Hematopoietic multipotent progenitor cell treated with erythropoietin and hydrocortisone succinate and interleukin-3 and kit ligand, for 17 days (in vitro differentiated cells): ENCODE results near the gene RNF145.
"Not testable (repeated sequence)": the region's sequence is repeated elsewhere in the genome, so short reads cannot be mapped to it uniquely, and the experiment has no call there.

Experiments used
- DNase-seq: peaks from one replicate; pipeline ENCODE4 v3.0.0-alpha.2; 2015; ENCODE audit warnings: low spot score

The RNF145 gene

GRCh38 chr5:159190170-159190569 is 19.2 kb downstream of the RNF145 start:
- DNase-seq, result no peak

GRCh38 chr5:159189310-159189709 is 20.0 kb downstream of the RNF145 start:
- DNase-seq, result no peak

DNA sequence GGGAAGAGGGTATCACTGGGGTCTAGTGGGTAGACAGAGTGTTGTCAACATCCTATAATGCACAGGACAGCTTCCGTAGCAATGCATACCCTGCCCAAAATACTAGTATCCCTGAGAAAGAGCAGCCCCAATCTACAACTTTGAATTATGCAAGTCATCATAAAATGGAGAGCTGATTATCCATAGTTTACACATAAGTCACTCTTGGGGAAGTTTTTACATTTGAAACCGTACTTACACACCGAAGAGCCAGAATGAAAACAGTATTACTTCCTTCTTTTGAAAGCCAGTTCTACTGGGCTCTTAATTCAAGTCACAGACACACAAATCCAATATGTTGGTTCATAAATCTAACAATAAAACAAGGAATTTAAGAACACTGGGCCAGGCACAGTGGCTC is 21.6 kb downstream of the RNF145 start:
- no peak for DNase-seq

DNA sequence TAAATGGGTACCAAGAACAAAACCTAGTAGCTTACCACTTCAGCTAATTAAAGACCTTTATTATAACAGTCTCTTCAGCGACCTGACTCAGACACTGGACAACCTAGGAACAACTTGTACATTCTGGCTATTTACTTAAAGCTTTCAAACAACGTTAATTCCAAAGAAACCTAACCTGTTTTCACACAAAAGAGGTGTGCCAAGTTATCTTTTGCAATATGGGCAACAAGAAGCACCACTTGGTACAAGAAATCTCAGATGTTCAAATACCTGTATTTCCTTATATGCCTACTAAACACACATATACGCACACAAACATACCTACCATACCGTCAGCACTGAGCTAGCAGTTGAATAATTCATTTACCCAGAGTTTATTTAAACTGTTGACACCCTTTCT is 23.0 kb downstream of the RNF145 start:
- DNase-seq, result no peak

DNA sequence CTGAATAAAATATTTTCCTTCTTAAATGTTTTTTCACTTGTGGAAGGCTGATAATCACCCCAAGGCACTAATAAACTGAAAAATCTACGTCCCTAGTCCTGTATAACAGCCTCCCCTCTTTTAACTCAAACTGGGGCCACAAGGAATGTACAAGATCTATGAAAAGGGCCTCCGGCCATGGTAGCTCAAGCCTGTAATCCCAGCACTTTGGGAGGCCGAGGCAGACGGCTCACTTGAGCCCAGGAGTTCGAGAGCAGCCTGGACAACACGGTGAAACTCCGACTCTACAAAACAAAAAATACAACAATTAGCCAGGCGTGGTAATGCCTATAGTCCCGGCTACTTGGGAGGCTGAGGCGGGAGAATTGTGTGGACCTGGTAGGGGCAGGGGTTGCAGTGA is 23.6 kb downstream of the RNF145 start:
- no peak for DNase-seq

GRCh38 chr5:159184858-159185381 is 24.4 kb downstream of the RNF145 start:
- DNase-seq, result peak; percentile 28

- DNase-seq, result no peak
These were observed 25.1 kb downstream of the RNF145 start for GRCh38 chr5:159184236-159184635.

DNA sequence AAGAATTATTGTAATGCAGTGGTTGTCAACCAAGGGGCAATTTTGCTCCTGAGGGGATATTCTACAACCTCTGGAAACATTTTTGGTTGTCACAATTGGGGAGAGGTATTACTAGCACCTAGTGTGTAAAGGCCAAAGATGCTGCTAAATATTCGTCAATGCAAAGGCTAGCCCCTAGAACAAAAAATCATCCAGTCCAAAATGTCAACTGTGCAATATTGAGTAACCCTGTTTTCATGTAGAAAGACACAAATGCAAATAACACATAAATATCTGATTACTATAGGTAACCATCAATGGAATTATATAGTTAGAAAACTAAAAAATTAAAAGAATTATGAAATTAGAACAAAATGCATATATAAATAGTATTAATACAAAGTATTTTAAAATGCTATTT is 26.1 kb downstream of the RNF145 start:
- no peak for DNase-seq

GRCh38 chr5:159182691-159183090 is 26.7 kb downstream of the RNF145 start:
- no peak for DNase-seq

DNA sequence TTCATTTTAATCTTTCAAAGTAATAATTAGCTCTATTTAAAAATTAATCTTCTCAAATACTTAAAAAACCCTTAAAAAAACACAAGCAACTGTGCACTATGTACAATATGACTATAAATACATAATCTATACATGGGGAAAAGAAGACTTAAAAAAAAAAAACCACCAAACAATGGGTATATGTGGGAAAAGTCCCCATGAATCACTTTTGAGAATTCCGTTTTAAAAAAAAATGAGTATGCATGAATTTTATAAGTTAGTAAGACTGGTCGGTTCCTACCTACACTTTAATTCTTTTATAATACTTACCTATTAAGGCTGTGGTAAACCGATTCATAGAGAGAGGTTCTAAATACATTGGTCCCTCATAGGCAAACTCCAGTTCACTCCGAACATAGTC is 27.7 kb downstream of the RNF145 start:
- no peak for DNase-seq

DNA sequence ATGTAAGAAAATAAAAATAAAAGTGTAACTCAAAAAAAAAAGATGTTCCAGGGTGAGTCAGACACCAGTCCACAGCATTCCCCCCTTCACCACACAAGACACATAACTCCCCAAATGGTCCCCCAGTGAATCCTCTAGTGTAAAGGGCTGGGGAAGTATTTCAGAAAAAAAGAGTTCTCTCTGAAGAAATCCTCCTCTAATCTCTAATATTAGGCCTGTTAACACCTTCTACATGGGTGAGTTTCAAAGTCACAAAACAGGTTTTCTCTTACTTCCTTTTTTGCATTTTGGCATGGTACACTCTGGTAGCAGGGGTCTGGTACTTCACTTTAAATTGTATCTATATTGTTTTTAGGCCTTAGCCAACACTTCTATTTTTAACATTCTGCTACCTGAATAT is 28.2 kb downstream of the RNF145 start:
- no peak for DNase-seq

GRCh38 chr5:159179529-159180305 is 29.6 kb downstream of the RNF145 start:
- no peak for DNase-seq

- DNase-seq, result peak; percentile 20
These were observed 30.4 kb downstream of the RNF145 start for GRCh38 chr5:159178978-159179377.

DNA sequence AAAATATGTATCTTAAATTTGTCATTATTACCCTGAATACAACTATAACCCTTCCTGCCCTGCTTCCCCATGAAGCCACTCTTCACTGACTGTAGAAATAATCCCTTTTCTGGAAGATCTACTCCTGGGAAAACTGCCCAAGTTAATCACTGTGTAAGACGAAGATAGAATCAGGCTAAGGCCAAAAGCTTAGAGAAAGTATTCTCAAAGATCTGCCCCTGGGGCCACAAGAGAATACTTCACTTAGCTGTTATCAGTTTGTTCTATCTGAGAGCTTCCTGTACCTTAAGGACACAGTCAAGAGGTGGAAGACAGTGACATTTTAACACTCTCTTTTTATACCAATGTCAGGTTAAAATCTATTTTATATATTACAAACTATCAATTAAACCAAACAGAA is 33.8 kb downstream of the RNF145 start:
- DNase-seq, result no peak

GRCh38 chr5:159174511-159175168 is 34.7 kb downstream of the RNF145 start:
- DNase-seq, result no peak

GRCh38 chr5:159171274-159171673 is 38.1 kb downstream of the RNF145 start:
- no peak for DNase-seq

DNA sequence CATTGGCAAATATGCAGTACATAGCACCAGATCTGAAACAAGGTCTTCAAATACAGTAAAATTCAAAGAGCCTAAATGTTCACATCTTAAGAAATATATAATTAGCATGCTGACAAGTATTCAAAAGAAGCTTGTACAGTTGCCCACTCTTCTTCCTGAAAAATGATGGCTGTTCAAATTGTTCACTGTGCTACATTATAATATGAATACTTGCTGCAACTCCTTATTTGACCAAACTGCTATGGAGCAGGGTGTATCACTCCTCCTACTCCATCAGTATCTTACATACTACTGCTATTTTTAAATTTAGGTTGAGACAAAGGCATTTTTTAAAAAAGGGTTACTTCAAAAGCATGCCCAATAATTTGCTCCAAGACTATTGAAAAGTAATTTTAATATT is 39.3 kb downstream of the RNF145 start:
- DNase-seq, result no peak

GRCh38 chr5:159166416-159166815 is 42.9 kb downstream of the RNF145 start:
- no peak for DNase-seq

DNA sequence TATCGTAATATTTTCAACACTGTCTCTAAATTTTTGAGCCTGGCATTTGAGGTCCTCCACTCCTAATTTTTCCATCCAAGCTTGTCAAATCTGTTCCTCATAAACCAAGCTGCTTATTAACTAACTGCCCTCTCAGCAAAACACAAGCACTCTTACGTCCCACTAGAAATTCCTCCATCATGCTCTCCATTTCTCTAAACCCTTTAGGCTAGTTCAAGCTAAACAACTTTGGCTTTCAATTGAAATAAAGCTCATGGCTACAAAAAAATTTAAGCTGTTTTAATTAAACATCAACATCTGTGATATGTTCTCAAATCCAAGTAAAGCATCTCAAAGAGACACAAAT is 45.7 kb downstream of the RNF145 start:
- DNase-seq, result no peak

GRCh38 chr5:159163027-159163700 is 46.2 kb downstream of the RNF145 start:
- DNase-seq, result no peak

DNA sequence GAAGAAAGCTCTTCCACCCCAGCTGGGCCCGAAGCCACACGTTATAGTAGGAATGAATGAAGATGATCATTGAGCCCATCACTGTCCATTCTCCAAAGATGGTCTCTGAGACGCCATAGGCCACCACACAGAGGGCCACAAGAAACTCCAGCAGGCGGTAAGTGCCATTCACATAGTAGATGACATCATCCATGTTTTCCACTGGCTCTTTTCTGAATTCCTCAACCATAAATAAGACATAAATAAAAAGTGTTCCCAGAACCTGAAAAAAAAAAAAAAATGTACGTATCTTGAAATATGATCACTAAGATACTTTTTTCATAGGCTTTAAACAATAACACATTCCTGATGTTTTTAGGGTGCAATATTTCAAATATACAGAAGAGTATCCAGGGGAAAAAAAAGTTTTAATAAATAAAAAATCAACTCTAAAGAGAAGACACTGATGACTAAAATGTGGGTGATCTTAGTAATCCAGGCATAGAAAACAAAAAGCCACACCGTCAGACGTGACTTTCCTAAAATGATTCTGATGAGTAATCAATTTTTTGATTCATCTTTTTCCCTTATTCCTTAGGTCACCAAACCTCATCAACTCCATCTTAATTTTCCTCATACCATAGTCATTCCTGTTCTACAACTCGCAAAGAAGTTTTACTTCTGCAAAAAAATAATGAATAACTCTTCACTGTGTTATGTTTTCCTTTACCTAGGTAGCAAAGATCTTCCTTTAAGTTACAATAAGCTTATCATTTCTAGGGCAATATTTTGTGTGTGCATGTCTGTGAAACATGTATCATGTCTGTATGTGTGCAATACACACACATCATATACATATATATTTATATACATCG is 47.8 kb downstream of the RNF145 start:
- DNase-seq, result no peak

DNA sequence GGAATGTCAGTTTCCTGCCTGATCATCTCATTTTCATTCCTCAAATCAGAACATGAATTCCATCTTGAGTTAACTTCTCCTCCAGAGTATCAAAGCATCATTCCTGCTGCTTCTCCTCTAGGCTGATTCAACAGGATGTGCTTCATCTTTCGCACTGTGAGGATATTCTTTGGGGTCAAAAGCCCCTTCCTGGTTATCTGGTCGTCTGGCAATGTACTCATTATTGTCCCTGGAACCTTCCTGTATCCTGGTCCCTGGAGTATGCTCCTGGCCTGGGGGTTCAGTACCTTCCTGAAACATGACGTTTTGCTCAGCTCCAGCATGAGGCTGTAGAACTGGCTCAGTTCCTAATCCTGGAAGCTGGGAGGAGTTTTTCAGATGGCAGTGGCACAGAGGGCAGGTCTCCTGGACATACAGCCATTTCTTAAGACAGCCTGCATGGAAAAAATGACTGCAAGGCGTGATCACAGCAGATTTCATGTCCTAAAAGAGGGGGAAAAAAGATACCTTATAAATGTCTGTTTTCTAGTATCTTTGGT is 50.7 kb downstream of the RNF145 start:
- not testable (repeated sequence) for DNase-seq
